ENCODE data around the gene CORO1C. TPM values are rescaled to one million over a fixed set of nuclear protein-coding genes. Genes with fewer than 3 reads are reported as not detected.

Gene CORO1C
- total and polyA plus RNA-seq, 4 donors: 23.2 to 58.6 (median 41.9) TPM

DNA sequence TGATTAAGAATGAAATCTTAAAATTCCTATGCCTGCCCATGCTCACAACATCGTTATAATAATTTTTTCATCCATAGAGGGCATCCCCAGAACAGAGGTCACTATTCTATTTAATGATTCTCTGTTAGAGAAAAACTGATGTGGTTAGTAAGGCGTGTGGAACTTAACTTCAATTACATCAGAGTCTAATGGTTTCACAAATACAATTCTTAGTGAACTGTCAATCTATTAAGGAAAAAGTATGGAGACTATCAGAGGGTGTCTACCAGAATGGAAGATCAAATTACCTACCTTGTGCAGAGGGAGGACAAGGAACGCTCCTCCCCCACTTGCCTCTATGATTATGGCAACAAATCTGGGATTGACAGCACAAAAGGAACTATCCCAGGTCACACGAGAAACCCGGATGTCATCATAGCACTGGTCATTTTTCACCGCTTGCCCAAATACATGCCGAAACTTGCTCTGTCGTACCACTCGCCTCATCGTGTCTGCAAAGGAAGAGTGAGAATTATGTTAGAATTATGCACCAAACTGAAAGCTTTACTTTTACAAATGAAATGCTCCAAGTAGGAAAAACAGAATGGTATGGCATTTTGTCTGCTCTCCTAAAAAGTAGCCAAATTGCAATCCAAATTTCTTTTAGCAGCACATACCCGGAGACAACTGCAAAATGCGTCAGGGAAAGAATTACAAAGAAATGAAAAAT, 30.3 kb downstream of the CORO1C start:
- H3K36me3 ChIP-seq (ENCODE audit: control insufficient read depth in 4 of 4, insufficient read depth in 3 of 4, low read depth in 1 of 4, low read length in 3 of 4): peaks cover 0 to 19% (median 9%) of the 10 kb centered on the region in 4 donors
- 87% methylated on average over 12 of the region's 12 CpGs for WGBS
- H3K27ac ChIP-seq (ENCODE audit: low read depth in 1 of 2, low read length in 2 of 2): no peak overlapping the region
- no peaks in the 10 kb centered on the region for H3K4me1 ChIP-seq (ENCODE audit: control insufficient read depth in 4 of 4, insufficient read depth in 4 of 4, low read length in 3 of 4)
- no peaks in the 10 kb centered on the region for H3K9me3 ChIP-seq (ENCODE audit: control insufficient read depth in 4 of 4, low read length in 3 of 4)
- no peak for DNase-seq (ENCODE audit: low spot score)
- H3K9ac ChIP-seq (ENCODE audit: low read depth in 1 of 2, low read length in 2 of 2): no peak overlapping the region
- H3K27me3 ChIP-seq (ENCODE audit: control insufficient read depth in 4 of 4, insufficient read depth in 4 of 4, low read length in 3 of 4): no peaks in the 10 kb centered on the region
- TF ChIP-seq TAF1 (conservative IDR thresholded peaks at IDR 0.05): no peak
- TF ChIP-seq, protein P1, sequence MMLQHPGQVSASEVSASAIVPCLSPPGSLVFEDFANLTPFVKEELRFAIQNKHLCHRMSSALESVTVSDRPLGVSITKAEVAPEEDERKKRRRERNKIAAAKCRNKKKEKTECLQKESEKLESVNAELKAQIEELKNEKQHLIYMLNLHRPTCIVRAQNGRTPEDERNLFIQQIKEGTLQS (IDR thresholded peaks at IDR 0.05): no peak
- TF ChIP-seq JUND (IDR thresholded peaks at IDR 0.05): no peak
- TF ChIP-seq EGR1 (IDR thresholded peaks at IDR 0.05; ENCODE audit: low read depth in 2 of 2): no peak
- H3K4me3 ChIP-seq (ENCODE audit: low read depth in 1 of 3, low read length in 3 of 3): no peak overlapping the region

DNA sequence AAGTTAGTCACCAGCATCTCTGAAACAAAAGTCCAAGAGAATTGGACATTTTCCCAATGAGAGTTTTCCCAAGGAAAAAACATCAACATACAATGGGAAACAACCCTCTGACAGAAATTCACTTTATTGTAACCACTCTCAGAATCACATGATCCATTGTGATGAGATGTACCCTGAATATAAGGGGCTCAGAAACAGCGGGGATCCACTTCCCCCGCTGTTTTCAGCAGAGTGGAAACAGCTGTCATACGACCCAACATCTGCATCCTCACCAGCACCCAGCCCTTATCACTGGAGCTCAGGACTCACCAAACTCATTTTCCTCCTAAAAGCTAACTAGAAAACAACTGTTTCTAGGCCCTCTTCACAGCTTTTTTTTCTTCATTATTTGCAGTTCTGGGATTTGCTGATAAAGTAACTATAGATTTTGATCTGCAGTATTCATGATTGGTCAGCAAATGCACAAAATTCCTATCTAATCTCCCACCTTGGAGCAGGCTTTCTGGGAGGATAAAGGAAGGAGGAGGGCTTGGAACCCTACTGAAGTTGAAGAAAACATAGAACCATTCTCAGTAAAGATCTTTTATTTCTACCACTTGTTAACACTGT, 31.3 kb downstream of the CORO1C start:
- H3K9me3 ChIP-seq (ENCODE audit: control insufficient read depth in 4 of 4, low read length in 3 of 4): no peaks in the 10 kb centered on the region
- no peak for DNase-seq (ENCODE audit: low spot score)
- no peaks in the 10 kb centered on the region for H3K4me1 ChIP-seq (ENCODE audit: control insufficient read depth in 4 of 4, insufficient read depth in 4 of 4, low read length in 3 of 4)
- TF ChIP-seq FOXA1 (IDR thresholded peaks at IDR 0.05) (no peak), TAF1 (conservative IDR thresholded peaks at IDR 0.05) (no peak), YY1 (IDR thresholded peaks at IDR 0.05) (no peak), RAD21 (IDR thresholded peaks at IDR 0.05) (no peak), GABPA (IDR thresholded peaks at IDR 0.05 in 1 of 2, conservative IDR thresholded peaks at IDR 0.05 in 1 of 2) (no peak), HNF4A (conservative IDR thresholded peaks at IDR 0.05) (no peak), FOXA2 (IDR thresholded peaks at IDR 0.05) (no peak), EGR1 (IDR thresholded peaks at IDR 0.05; ENCODE audit: low read depth in 2 of 2) (no peak), SP1 (IDR thresholded peaks at IDR 0.05) (no peak), NR2F2 (IDR thresholded peaks at IDR 0.05) (no peak)
- TF ChIP-seq, protein P2, sequence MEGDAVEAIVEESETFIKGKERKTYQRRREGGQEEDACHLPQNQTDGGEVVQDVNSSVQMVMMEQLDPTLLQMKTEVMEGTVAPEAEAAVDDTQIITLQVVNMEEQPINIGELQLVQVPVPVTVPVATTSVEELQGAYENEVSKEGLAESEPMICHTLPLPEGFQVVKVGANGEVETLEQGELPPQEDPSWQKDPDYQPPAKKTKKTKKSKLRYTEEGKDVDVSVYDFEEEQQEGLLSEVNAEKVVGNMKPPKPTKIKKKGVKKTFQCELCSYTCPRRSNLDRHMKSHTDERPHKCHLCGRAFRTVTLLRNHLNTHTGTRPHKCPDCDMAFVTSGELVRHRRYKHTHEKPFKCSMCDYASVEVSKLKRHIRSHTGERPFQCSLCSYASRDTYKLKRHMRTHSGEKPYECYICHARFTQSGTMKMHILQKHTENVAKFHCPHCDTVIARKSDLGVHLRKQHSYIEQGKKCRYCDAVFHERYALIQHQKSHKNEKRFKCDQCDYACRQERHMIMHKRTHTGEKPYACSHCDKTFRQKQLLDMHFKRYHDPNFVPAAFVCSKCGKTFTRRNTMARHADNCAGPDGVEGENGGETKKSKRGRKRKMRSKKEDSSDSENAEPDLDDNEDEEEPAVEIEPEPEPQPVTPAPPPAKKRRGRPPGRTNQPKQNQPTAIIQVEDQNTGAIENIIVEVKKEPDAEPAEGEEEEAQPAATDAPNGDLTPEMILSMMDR (IDR thresholded peaks at IDR 0.05; ENCODE audit: low read depth, low read length, missing input control): no peak
- TF ChIP-seq, protein P3, sequence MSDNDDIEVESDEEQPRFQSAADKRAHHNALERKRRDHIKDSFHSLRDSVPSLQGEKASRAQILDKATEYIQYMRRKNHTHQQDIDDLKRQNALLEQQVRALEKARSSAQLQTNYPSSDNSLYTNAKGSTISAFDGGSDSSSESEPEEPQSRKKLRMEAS (IDR thresholded peaks at IDR 0.05): no peak
- TF ChIP-seq, protein P4, sequence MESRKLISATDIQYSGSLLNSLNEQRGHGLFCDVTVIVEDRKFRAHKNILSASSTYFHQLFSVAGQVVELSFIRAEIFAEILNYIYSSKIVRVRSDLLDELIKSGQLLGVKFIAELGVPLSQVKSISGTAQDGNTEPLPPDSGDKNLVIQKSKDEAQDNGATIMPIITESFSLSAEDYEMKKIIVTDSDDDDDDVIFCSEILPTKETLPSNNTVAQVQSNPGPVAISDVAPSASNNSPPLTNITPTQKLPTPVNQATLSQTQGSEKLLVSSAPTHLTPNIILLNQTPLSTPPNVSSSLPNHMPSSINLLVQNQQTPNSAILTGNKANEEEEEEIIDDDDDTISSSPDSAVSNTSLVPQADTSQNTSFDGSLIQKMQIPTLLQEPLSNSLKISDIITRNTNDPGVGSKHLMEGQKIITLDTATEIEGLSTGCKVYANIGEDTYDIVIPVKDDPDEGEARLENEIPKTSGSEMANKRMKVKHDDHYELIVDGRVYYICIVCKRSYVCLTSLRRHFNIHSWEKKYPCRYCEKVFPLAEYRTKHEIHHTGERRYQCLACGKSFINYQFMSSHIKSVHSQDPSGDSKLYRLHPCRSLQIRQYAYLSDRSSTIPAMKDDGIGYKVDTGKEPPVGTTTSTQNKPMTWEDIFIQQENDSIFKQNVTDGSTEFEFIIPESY (IDR thresholded peaks at IDR 0.05): no peak
- WGBS: 76% methylated on average over 3 of the region's 3 CpGs
- no peak overlapping the region for H3K9ac ChIP-seq (ENCODE audit: low read depth in 1 of 2, low read length in 2 of 2)
- no peak overlapping the region for H3K4me3 ChIP-seq (ENCODE audit: low read depth in 1 of 3, low read length in 3 of 3)
- no peaks in the 10 kb centered on the region for H3K27me3 ChIP-seq (ENCODE audit: control insufficient read depth in 4 of 4, insufficient read depth in 4 of 4, low read length in 3 of 4)
- peaks cover 0 to 23% (median 12%) of the 10 kb centered on the region in 4 donors for H3K36me3 ChIP-seq (ENCODE audit: control insufficient read depth in 4 of 4, insufficient read depth in 3 of 4, low read depth in 1 of 4, low read length in 3 of 4)
- no peak overlapping the region for H3K27ac ChIP-seq (ENCODE audit: low read depth in 1 of 2, low read length in 2 of 2)

All from liver (tissue), 9 donors.